Epithelial cell of proximal tubule (primary cell): ENCODE results near the gene CD38. TPM values are rescaled to one million over a fixed set of nuclear protein-coding genes. Genes with fewer than 3 reads are reported as not detected.

ENCODE experiments used
- DNase-seq: peaks from one replicate; pipeline ENCODE4 v3.0.0-alpha.2; 2011; ENCODE audit warnings: low read depth
- H3K4me3 ChIP-seq: 2 replicates; pipeline ENCODE4 v1.5.1; 2011; ENCODE audit warnings: low read depth, mild to moderate bottlenecking, low read length
- CTCF ChIP-seq: conservative IDR thresholded peaks from 2 replicates; pipeline ENCODE4 v1.5.1; 2012; ENCODE audit warnings: low read depth, mild to moderate bottlenecking, low read length
- total RNA-seq: library from RNA; depleted of rRNA; stranded (reverse); fragments of >200 nt; gene quantifications from 2 replicates; pipeline ENCODE4 v1.2.3, GENCODE V29; 2015

CD38 gene
- total RNA-seq, 1 donor from 2014 or later: not detected

GRCh38 chr4:15765391-15765790 lies 12.7 kb upstream of the CD38 start:
- DNase-seq: no peak
- no peak overlapping the region for H3K4me3 ChIP-seq
- TF ChIP-seq CTCF: no peak

GRCh38 chr4:15765910-15766697 lies 12.0 kb upstream of the CD38 start:
- no peak for TF ChIP-seq CTCF
- DNase-seq: no peak
- no peak overlapping the region for H3K4me3 ChIP-seq

GRCh38 chr4:15766821-15767220 lies 11.3 kb upstream of the CD38 start:
- no peak overlapping the region for H3K4me3 ChIP-seq
- TF ChIP-seq CTCF: no peak
- no peak for DNase-seq

GRCh38 chr4:15769202-15769601 lies 8.9 kb upstream of the CD38 start:
- TF ChIP-seq CTCF: no peak
- no peak for DNase-seq
- no peak overlapping the region for H3K4me3 ChIP-seq

GRCh38 chr4:15771216-15772058 lies 6.7 kb upstream of the CD38 start:
- no peak overlapping the region for H3K4me3 ChIP-seq
- no peak for DNase-seq
- TF ChIP-seq CTCF: no peak

GRCh38 chr4:15774020-15774420 lies 4.1 kb upstream of the CD38 start:
- no peak overlapping the region for H3K4me3 ChIP-seq
- DNase-seq: no peak
- TF ChIP-seq CTCF: no peak
